Head of caudate nucleus (tissue), 42 donors: ENCODE results near the gene KRT34.
"Not testable (repeated sequence)": the region's sequence is repeated elsewhere in the genome, so short reads cannot be mapped to it uniquely, and the experiment has no call there.

Experiments
- DNase-seq, 42 donors: peaks; one replicate each; pipeline versions ENCODE4 v3.0.0 to v3.0.0-alpha.2; 2020 to 2021; ENCODE audit warnings: mixed read lengths in 7 of 42
- intact Hi-C: fragments of 100-400 bp; cut with DNase I; formaldehyde crosslinking; loops from one replicate; pipeline ENCODE4 v1.15.0; 2022

The KRT34 gene

GRCh38 chr17:41381943-41382342, at the start of gene KRT34:
TSS of gene KRT34 (minus strand) at chr17:41382306. CDS start at chr17:41382246, 60 bp downstream.
- intact Hi-C loops, DNase-seq: not testable (repeated sequence)

GRCh38 chr17:41430376-41430775, 48.3 kb upstream of the KRT34 start:
- intact Hi-C loops, DNase-seq: not testable (repeated sequence)

- DNase-seq = no peak
- intact Hi-C loops = no loop called here
These were observed 47.6 kb upstream of the KRT34 start for GRCh38 chr17:41429667-41430066.

DNA sequence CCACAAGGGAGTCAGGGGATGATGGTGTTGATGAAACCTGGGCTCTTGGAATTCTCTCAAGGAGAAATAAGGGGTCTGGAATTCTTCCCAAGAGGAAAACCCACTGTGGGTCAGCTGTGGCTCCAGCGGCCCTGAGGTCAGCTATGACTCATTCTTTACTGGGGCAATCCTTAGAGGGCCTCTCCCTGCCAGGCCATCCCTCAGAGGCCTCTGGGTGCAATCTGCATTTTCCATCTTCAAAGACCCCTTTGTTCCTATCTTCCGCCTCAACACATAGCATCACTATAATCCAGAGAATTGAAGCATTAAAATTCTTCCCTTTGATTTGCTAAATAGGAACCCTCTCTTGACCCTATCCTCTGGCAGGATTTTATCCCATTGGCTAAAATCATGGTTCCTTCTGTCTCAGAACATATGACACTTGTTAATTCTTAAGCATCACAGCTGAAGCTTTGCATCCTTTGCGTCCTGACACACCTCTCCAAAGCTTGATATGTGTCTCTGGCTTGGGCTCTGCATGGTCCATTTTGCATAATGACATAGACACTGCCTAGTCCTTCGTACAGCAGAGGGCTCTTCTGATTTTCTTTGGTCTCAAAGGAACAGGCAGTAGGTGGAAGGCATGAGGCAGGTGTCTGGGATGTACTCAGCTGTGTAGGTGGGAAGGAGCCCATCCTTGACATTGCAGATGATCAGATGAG, 46.6 kb upstream of the KRT34 start:
- intact Hi-C loops = no loop called here
- no peak for DNase-seq

DNA sequence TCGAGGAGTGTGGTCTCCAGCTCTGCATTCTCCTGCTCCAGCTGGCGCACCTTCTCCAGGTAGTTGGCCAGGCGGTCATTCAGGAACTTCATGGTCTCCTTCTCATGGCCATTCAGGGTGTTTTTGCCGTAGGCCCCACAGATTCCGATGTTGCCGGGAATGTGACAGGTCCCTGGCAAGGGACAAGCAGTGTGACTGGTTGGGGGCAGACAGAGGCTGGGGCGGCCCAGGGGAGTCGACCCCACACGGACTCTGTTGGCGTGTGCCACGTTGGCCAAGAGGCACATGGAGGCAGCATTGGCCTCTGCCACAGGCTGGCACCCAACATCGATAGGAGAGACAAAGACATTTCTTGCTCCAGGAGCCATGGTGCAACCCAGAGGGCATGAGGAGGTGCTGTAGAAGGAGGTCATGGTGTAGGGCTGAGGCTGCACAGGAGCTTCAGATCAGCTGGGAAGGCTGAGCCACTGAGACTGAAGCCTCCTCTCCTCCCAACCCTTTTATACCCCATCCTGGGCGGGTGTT, 42.1 kb upstream of the KRT34 start, which contains the start of gene KRT37:
KRT37 (minus strand) TSS at position 475 of the 525 bp plus-strand sequence; CDS start at position 413, 62 bp downstream.
- intact Hi-C loops = no loop called here
- DNase-seq = no peak

GRCh38 chr17:41422586-41422985, 40.5 kb upstream of the KRT34 start:
- intact Hi-C loops, DNase-seq: not testable (repeated sequence)

- DNase-seq = no peak
- intact Hi-C loops = no loop called here
These were observed 39.5 kb upstream of the KRT34 start for GRCh38 chr17:41421617-41422016.

- DNase-seq = no peak
- intact Hi-C loops = no loop called here
These were observed 39.0 kb upstream of the KRT34 start for GRCh38 chr17:41421116-41421515.

DNA sequence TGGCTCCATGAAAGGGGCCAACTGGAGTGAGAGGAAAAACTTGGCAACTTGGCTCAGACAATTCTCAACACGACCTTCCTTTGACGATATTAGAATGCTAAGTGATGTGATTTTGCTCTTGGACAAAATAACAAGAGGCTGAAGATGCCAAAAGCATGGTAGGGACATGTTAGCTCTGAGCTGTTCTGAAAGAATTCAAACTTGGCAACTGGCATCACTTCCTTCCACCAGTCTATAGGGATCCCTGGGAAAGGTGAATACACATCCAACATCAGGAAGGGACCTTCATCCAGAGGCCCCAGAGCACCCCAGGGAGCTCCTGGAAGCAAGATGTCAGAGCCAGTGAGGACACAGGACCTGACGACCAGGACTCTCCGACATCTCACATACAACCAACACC, 38.0 kb upstream of the KRT34 start:
- DNase-seq = no peak
- intact Hi-C loops = no loop called here

DNA sequence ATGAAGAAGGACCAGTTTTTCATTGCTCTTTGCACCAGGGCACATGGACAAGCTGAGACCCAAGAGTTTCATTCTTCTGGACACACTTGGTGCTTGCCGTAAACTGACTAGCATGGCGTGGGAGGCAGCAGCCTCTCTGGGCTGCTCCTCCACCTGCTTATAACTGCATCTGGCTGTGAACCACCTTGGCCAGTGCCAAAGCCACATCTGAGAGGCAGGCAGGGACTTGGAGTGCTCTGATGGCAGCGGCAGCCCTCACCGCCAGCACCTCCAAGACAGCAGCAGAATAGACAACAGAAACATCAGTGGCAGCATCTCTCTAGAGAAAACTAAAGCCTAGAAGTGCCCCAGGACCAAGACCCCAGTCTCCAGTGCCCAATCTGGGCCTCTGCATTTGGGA, 37.6 kb upstream of the KRT34 start:
- no peak for DNase-seq
- intact Hi-C loops = no loop called here

GRCh38 chr17:41418116-41418860, 36.2 kb upstream of the KRT34 start:
- no peak for DNase-seq
- intact Hi-C loops = no loop called here

DNA sequence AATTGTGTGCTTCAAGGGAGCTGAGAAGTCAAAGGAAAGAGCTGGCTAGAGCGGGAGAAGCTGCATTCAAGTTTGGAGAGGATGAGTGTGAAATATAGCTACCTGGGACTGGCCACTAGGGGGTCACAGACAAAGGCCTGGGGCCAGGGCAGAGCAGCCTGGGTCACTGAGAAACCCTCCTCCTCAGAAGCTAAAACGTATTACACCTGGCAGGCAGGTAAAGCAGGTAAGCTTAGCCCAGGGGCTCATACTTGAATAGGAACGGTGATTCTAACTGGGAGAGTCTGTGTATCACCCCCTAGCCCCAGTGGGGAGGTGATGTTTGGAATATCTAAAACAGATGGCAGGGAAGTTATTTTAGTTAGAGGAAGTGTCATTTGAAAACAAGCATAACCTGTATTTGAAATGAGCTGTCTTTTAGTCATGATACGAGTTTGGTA, 35.5 kb upstream of the KRT34 start:
- DNase-seq = no peak
- intact Hi-C loops = no loop called here

- intact Hi-C loops = no loop called here
- no peak for DNase-seq
These were observed 35.0 kb upstream of the KRT34 start for GRCh38 chr17:41417127-41417526.

DNA sequence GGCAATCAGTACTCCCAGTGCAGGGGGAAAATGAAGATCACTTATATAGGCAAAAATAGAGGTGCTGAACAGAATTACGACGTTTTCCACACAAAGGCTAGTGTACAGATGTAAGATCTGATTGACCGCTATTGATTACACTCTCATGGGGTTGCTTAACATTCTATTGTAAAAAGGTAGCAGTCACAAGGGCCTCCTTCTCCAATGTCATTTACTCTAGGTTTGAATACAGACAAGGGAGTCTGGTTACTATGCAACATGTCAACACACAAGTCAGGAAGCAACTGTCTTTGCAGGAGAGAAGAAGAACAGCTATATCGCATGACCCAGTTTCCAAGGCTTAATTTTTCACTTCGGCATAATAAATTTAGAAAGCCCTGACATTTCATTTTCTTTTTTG, 34.4 kb upstream of the KRT34 start:
- intact Hi-C loops = no loop called here
- no peak for DNase-seq

DNA sequence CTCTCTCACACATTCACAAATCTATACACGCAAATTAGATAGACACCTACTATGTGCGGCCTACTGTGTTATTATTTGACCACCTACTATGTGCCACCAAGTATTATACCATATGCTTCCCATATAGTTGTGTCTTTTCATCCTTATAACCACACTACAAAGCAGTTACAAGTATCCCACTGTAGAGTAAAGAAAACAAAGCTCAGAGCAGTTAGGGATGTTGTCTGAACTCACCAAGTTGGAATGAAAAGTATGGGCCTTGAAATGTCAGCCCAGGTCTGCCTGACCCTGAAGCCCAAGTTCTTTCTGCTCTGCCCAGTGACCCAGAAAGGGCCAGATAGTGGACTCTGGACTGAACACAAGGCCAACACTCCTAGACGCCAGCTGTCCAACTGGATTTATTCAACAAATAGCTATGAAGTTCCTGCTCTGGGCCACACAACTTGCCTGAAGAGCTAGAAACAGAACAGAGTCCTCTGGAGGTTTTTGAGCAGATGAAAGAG, 33.8 kb upstream of the KRT34 start:
- DNase-seq = no peak
- intact Hi-C loops = no loop called here

GRCh38 chr17:41415411-41415810, 33.3 kb upstream of the KRT34 start:
- no peak for DNase-seq
- intact Hi-C loops = no loop called here

GRCh38 chr17:41413982-41414381, 31.9 kb upstream of the KRT34 start:
- DNase-seq = no peak
- intact Hi-C loops = no loop called here

DNA sequence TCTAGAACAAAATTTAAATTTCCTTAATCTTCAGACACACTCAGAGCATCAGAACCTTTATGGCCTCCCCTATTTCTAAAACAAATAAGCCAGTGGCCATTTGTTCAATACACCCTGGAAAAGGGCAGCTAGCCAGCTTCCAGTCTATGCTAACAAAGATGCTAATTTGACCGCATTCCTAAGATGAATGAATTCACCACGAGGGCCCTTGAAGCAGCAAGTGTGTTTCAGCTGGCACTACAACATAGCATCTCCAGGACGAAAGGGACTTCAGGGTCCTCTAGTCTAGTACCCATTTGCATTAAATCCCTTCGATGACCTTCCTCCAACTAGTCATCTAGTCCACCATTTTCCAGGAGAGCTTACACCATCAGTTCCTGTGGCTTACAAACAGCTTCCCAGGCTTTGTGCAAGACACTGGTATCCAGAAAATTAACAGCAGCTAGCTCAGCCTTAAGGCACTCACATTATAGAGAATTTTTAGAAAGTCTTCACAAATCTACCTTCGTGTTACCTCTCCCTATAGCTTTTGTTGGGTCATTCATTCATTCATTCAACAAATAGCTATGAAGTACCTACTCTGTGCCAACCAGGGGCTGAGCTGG, 31.3 kb upstream of the KRT34 start:
- intact Hi-C loops = no loop called here

GRCh38 chr17:41411072-41411840, 29.1 kb upstream of the KRT34 start:
- no peak for DNase-seq
- intact Hi-C loops = no loop called here

More for the DNA sequence above, 31.3 kb upstream of the KRT34 start:
- peak in 3 of 42 donors; percentile 4 to 45 (median 39) for DNase-seq
